Measurements from ENCODE around the gene LIN52.

DNA sequence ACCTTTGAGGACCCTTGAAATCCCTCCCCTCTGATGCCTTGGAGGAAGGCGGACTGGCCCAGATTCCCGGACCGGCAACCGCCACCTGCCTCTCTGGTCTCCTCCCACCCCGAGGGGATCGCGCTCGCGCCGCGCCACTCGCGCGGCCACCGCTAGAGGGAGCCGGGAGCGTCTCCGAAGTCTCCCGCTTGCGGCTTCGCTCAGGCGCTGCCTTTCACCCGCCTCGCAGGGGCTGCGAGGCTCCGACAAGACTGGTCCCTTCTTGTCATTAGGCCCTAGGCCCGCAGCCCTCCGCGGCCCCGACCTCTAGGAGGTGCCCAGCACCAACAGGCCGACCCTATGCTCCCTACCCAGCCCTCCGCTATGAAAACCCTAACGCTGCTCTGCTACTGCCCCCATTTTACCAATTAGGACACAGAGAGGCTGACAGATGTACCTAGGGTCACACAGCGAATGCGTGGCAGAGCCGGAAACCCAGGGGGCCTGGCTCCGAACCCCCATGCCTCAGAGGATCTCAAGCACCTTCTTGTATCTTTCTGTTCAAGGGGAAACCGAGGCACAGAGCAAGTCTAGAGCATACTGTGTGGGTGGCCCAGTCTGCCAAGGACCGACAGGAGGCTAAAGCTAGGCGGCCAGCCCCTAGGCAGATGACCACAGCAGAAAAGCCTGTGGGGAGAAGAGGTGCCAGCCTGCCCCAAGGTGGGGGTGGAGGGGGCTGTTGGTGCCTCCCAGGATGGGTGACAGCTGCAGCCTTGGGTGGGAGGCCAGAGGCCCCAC, 133.1 kb downstream of the LIN52 start:
- TF ChIP-seq, protein P1, sequence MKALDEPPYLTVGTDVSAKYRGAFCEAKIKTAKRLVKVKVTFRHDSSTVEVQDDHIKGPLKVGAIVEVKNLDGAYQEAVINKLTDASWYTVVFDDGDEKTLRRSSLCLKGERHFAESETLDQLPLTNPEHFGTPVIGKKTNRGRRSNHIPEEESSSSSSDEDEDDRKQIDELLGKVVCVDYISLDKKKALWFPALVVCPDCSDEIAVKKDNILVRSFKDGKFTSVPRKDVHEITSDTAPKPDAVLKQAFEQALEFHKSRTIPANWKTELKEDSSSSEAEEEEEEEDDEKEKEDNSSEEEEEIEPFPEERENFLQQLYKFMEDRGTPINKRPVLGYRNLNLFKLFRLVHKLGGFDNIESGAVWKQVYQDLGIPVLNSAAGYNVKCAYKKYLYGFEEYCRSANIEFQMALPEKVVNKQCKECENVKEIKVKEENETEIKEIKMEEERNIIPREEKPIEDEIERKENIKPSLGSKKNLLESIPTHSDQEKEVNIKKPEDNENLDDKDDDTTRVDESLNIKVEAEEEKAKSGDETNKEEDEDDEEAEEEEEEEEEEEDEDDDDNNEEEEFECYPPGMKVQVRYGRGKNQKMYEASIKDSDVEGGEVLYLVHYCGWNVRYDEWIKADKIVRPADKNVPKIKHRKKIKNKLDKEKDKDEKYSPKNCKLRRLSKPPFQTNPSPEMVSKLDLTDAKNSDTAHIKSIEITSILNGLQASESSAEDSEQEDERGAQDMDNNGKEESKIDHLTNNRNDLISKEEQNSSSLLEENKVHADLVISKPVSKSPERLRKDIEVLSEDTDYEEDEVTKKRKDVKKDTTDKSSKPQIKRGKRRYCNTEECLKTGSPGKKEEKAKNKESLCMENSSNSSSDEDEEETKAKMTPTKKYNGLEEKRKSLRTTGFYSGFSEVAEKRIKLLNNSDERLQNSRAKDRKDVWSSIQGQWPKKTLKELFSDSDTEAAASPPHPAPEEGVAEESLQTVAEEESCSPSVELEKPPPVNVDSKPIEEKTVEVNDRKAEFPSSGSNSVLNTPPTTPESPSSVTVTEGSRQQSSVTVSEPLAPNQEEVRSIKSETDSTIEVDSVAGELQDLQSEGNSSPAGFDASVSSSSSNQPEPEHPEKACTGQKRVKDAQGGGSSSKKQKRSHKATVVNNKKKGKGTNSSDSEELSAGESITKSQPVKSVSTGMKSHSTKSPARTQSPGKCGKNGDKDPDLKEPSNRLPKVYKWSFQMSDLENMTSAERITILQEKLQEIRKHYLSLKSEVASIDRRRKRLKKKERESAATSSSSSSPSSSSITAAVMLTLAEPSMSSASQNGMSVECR (CRISPR knock-in tag; IDR thresholded peaks at IDR 0.05; ENCODE audit: borderline replicate concordance) = no peak
- TF ChIP-seq, protein P2, sequence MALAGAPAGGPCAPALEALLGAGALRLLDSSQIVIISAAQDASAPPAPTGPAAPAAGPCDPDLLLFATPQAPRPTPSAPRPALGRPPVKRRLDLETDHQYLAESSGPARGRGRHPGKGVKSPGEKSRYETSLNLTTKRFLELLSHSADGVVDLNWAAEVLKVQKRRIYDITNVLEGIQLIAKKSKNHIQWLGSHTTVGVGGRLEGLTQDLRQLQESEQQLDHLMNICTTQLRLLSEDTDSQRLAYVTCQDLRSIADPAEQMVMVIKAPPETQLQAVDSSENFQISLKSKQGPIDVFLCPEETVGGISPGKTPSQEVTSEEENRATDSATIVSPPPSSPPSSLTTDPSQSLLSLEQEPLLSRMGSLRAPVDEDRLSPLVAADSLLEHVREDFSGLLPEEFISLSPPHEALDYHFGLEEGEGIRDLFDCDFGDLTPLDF (CRISPR knock-in tag; IDR thresholded peaks at IDR 0.05) = no peak
- TF ChIP-seq, protein P3, sequence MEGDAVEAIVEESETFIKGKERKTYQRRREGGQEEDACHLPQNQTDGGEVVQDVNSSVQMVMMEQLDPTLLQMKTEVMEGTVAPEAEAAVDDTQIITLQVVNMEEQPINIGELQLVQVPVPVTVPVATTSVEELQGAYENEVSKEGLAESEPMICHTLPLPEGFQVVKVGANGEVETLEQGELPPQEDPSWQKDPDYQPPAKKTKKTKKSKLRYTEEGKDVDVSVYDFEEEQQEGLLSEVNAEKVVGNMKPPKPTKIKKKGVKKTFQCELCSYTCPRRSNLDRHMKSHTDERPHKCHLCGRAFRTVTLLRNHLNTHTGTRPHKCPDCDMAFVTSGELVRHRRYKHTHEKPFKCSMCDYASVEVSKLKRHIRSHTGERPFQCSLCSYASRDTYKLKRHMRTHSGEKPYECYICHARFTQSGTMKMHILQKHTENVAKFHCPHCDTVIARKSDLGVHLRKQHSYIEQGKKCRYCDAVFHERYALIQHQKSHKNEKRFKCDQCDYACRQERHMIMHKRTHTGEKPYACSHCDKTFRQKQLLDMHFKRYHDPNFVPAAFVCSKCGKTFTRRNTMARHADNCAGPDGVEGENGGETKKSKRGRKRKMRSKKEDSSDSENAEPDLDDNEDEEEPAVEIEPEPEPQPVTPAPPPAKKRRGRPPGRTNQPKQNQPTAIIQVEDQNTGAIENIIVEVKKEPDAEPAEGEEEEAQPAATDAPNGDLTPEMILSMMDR (IDR thresholded peaks at IDR 0.05) = peak; percentile 94
- TF ChIP-seq GRHL2 (CRISPR knock-in tag; IDR thresholded peaks at IDR 0.05; ENCODE audit: insufficient replicate concordance, severe bottlenecking) (no peak), RELA (CRISPR knock-in tag; IDR thresholded peaks at IDR 0.05; ENCODE audit: borderline replicate concordance) (no peak), ELF4 (CRISPR knock-in tag; IDR thresholded peaks at IDR 0.05; ENCODE audit: low read depth) (no peak), ZNF138 (CRISPR knock-in tag; conservative IDR thresholded peaks at IDR 0.05) (no peak)
- TF ChIP-seq, protein P4, sequence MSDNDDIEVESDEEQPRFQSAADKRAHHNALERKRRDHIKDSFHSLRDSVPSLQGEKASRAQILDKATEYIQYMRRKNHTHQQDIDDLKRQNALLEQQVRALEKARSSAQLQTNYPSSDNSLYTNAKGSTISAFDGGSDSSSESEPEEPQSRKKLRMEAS (CRISPR knock-in tag; IDR thresholded peaks at IDR 0.05) = no peak
- TF ChIP-seq, protein P5, sequence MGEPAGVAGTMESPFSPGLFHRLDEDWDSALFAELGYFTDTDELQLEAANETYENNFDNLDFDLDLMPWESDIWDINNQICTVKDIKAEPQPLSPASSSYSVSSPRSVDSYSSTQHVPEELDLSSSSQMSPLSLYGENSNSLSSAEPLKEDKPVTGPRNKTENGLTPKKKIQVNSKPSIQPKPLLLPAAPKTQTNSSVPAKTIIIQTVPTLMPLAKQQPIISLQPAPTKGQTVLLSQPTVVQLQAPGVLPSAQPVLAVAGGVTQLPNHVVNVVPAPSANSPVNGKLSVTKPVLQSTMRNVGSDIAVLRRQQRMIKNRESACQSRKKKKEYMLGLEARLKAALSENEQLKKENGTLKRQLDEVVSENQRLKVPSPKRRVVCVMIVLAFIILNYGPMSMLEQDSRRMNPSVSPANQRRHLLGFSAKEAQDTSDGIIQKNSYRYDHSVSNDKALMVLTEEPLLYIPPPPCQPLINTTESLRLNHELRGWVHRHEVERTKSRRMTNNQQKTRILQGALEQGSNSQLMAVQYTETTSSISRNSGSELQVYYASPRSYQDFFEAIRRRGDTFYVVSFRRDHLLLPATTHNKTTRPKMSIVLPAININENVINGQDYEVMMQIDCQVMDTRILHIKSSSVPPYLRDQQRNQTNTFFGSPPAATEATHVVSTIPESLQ (CRISPR knock-in tag; IDR thresholded peaks at IDR 0.05) = no peak
